HL-60 (cell line): ENCODE results near the gene LIMK1.

Experiments used
- CTCF ChIP-seq: IDR thresholded peaks from one replicate; pipeline ENCODE4 v1.5.1; 2011; ENCODE audit warnings: low read length, control low read depth, inconsistent platforms; ENCODE audit not compliant: insufficient read depth
- POLR2AphosphoS5 ChIP-seq: IDR thresholded peaks from 2 replicates; pipeline ENCODE4 v1.6.1; 2012; ENCODE audit warnings: low read depth

GRCh38 chr7:74157605-74158004, 74.0 kb downstream of the LIMK1 start:
- TF ChIP-seq POLR2AphosphoS5 (no peak), CTCF (no peak)
